CD4-positive, alpha-beta T cell treated with Interleukin-21 for 1 hour (primary cell): ENCODE measurements around the gene ITSN1.

Experiments used
- DNase-seq: peaks from one replicate; pipeline ENCODE4 v3.0.0-alpha.2; 2020

ITSN1 gene

DNA sequence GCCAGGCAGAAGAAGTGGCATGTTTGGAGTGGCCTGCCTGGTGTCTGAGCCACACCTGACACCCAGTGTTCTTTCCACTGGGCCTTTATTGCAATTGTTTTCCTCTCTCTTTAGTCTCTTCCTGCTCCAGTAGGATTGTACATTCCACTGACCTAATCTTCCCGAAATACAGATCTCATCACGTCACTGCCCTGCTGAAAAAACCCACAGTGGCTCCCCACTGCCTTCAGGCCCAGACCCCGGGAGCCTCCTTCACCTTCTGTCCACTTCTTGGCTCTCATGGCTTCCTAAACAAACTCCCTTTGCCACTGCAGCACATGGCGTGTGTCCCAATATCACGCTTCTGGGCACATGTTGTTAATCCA is 298.6 kb downstream of the ITSN1 start:
- DNase-seq, result no peak

DNA sequence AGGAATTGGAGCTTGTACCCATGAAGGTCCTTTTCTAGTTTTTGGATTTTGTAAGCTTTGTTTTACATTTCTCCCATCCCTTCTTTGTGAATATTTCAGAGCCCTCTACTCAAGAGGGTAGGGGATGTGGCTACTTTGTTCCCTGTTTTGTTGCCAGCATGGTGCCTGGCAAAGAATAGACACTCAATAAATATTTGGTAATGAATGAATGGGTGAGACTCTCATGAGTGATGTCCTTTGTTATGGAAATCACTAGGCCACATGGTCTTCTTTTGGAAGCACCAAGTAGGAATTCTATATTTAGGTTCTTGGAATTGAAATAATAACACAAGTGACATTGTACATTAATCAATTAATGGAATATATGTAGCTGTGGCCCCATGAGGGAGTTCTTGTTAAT is 300.1 kb downstream of the ITSN1 start:
- no peak for DNase-seq

DNA sequence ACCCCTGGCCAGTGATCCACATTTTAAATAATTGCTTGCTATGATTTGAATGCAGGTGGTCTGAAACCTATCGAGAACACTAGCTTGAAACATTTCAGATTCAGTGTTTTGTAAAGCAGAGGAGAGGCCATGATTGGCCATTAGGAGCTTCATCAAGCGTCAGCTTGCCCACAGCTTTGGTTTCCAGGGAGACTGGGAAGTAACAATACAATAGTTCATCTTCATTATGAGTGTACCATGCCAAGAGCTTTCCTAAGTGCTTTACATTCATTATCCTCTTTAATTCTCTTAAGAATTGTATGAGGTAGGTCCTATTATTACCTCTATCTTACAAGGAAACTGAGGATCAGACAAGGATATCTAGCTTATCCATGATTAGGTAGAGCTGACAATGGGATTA is 301.0 kb downstream of the ITSN1 start:
- no peak for DNase-seq

DNA sequence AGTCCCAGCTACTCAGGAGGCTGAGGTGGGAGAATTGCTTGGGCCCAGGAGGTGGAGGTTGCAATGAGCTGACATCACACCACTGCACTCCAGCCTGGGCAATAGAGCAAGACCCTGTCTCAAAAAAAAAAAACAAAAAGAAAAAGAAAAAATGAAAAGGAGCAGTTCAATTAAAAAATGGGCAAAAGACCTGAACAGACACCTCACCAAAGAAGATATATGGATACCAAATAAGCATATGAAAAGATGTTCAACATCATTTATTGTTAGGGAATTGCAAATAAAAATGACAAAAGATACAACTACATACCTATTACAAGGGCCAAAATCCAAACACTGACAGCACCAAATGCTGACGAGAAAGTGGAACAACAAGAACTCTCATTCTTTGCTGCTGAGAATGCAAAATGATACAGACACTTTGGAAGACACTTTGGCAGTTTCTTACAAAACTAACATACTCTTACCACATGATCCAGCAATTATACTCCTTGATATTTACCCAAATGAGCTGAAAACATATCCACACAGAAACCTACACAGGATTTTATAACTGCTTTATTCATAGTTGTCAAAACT is 302.0 kb downstream of the ITSN1 start:
- DNase-seq, result no peak

DNA sequence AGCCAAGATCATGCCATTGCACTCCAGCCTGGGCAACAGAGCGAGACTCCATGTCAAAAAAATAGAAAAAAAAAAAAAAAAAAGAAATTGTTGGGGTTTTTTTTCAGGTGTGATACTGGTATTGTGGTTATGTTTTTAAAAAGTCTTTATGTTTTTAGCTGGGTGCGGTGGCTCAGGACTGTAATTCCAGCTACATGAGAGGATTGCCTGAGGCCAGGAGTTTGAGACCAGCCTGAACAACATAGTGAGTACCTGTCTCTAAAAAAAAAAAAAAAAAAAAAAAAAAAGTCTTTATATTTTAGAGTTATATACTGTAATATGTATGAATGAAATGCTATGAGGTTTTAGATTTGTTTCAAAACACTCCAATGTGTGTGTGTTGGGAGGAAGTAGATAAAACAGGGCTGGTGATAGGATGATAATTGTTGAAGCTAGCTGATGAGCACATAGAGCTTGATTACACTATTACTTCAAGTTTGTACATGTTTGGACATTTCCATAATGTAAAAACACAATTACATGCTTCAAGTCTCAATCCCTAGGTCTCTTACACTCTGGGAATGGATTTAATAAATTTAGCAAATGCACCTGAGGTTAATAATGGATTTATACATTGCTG is 303.5 kb downstream of the ITSN1 start:
- DNase-seq, result peak; percentile 45

DNA sequence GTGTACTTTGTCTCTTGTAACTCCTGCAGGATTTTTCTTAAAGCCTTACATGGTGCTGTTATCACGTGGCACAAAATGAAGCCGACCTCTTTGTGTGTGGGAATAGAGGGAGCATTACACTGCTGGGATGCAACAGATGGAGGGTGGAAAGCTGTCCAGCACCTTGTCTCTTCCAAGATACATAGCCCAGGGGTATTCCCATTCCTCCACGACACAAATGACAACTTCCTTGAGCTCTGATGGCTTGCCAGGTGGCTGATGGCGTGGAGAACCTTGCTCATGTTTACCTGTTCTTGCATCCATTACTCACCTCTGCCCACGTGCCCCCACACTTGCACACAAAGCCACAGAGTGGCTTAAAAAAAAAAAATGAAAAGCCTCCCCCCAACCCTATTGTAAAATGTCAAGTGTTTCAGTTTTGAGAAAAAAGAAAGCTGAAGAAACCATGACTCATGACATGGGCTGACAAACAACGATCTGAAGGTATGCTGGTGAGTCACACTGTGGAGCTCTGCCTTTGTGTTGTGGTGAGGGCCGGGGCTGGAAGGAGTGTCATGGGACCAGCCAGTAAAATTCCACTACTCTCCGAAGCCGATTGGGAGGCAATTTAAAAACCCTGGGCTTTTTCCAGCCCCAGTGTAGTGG is 305.3 kb downstream of the ITSN1 start:
- DNase-seq, result peak; percentile 91

DNA sequence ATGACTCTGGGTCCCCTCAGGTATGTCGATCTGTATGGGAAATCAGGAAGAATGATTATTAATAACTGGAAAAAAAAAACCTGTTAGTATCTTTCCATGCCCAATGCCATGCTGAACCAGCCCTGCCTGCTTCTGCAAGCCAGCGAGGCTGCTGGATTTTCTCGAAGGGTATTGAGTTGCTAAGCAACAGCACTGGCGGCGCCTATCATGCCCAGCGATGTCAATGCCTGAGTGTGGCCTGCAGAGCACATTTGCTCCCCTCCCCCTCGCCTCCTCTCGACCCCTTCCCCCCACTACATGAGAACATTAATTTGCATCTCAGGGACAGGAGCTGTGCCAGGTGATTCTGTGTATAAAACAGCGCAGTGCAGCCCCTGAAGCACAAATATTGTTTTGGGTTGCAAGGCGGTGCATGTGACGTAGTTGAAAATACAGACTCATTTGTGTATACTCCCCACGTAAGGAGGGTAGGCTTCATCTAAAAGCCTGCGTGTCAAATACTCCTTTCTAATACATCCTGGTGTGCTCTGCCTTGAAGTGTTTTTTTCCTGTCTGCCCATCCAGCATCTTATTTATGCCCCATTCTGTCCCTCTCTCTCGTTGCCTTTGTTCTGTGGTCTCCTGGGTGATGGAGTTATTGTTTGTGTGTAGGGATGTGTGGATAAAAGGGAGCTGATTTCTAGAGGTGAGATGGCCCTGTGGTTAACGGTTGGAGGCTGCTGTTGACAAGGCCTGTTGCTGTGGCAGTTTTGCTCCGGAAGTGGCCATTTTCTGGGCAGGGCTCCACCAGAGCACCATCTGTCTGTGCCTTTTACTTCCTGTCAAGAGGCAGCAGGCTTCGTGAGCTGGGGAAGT is 306.0 kb downstream of the ITSN1 start:
- DNase-seq, result peak; percentile 92

DNA sequence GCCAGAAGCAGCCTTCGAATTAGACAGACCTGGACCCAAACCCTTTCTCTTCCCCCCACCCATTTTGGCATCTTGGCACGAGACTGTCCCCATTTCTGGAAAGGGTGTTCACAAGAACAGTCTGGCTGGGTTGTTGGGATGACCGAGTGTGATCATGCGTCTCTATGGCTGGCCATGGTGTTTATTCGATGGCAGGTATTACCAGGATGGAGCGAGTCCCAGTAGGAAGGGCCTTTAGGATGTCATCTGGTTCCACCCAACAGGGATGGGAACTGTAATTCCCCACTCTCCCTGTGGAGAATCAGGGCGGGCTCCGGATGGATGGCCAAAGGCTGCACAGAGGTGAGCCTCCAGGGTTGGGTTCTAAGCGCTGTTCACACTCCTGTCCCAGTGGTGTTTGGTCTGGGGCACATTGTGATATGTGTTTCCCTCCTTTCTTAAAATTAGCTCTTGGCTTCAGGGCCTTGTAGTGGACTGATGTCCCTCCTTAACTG is 306.7 kb downstream of the ITSN1 start:
- DNase-seq, result no peak
